Keratinocyte (primary cell): ENCODE measurements around the gene ALG14.

Source experiments
- EZH2 ChIP-seq: IDR thresholded peaks from one replicate; pipeline ENCODE4 v1.6.1; 2012; ENCODE audit warnings: inconsistent platforms, mild to moderate bottlenecking, low read length, moderate library complexity
- TF ChIP-seq, protein P1 (sequence below), 3 experiments: IDR thresholded peaks in 1 of 3; conservative IDR thresholded peaks in 1 of 3; optimal IDR thresholded peaks in 1 of 3; 2 replicates in 2 of 3; 3 replicates in 1 of 3; pipeline versions ENCODE3 to v1.5.1; 2011; ENCODE audit warnings: low read length in 3 of 3, mild to moderate bottlenecking in 3 of 3, moderate library complexity in 2 of 3, control low read depth in 1 of 3, inconsistent platforms in 1 of 3; ENCODE audit not compliant: insufficient read depth in 2 of 3; ENCODE audit errors: extremely low read depth in 1 of 3

- TF ChIP-seq, protein P1, sequence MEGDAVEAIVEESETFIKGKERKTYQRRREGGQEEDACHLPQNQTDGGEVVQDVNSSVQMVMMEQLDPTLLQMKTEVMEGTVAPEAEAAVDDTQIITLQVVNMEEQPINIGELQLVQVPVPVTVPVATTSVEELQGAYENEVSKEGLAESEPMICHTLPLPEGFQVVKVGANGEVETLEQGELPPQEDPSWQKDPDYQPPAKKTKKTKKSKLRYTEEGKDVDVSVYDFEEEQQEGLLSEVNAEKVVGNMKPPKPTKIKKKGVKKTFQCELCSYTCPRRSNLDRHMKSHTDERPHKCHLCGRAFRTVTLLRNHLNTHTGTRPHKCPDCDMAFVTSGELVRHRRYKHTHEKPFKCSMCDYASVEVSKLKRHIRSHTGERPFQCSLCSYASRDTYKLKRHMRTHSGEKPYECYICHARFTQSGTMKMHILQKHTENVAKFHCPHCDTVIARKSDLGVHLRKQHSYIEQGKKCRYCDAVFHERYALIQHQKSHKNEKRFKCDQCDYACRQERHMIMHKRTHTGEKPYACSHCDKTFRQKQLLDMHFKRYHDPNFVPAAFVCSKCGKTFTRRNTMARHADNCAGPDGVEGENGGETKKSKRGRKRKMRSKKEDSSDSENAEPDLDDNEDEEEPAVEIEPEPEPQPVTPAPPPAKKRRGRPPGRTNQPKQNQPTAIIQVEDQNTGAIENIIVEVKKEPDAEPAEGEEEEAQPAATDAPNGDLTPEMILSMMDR (optimal IDR thresholded peaks at IDR 0.05 in 1 of 3, IDR thresholded peaks at IDR 0.05 in 1 of 3, conservative IDR thresholded peaks at IDR 0.05 in 1 of 3; ENCODE audit: extremely low read depth in 1 of 3, insufficient read depth in 2 of 3, low read length in 3 of 3), result no peak
- no peak for TF ChIP-seq EZH2
Observed at GRCh38 chr1:95005584-95005983, 67.2 kb downstream of the ALG14 start.
